Transverse colon (tissue), 3 donors: ENCODE results near the gene CCDC172.

Experiments
- CTCF ChIP-seq, 5 experiments: fragments of 200-600 bp in 3 of 5; fragments of 450-650 bp in 2 of 5; sonication (generic) in 3 of 5; IDR thresholded peaks; 1 replicate in 2 of 5; 2 replicates in 3 of 5; pipeline ENCODE4 v1.5.1; 2016 to 2017; ENCODE audit warnings: antibody characterized with exemption in 5 of 5, inconsistent platforms in 3 of 5, mild to moderate bottlenecking in 2 of 5, moderate library complexity in 1 of 5
- EP300 ChIP-seq: sonication (generic); formaldehyde crosslinking; IDR thresholded peaks from one replicate; pipeline ENCODE4 v1.6.1; 2017; ENCODE audit warnings: antibody characterized with exemption, low read depth

- TF ChIP-seq CTCF (IDR thresholded peaks at IDR 0.05) (no peak), EP300 (no peak)
These were observed 13.2 kb upstream of the CCDC172 start for GRCh38 chr10:116311016-116311415.
